IPS-NIHi7 (cell line): ENCODE measurements around the gene MSH6.
A peak's percentile ranks its signal among the peaks of the same experiment; 100 is the strongest.

Source experiments
- DNase-seq: peaks from one replicate; pipeline ENCODE4 v3.0.0; 2012; ENCODE audit warnings: mixed read lengths; ENCODE audit errors: extremely low spot score

MSH6 gene

GRCh38 chr2:47782671-47783485, at the start of gene MSH6:
Gene MSH6, plus strand, starts transcription at chr2:47783145. Its CDS starts 89 bp downstream, at chr2:47783234.
- DNase-seq, result peak; percentile 96

- DNase-seq, result no peak
Measured at GRCh38 chr2:47735136-47735869, 47.6 kb upstream of the MSH6 start.

GRCh38 chr2:47735912-47736311, 47.0 kb upstream of the MSH6 start:
- no peak for DNase-seq

GRCh38 chr2:47737191-47737975, 45.6 kb upstream of the MSH6 start:
- DNase-seq, result no peak

- DNase-seq, result no peak
Measured at GRCh38 chr2:47738331-47738730, 44.6 kb upstream of the MSH6 start.

GRCh38 chr2:47741101-47741500, 41.8 kb upstream of the MSH6 start:
- DNase-seq, result no peak

GRCh38 chr2:47741637-47742036, 41.3 kb upstream of the MSH6 start:
- no peak for DNase-seq

- no peak for DNase-seq
Measured at GRCh38 chr2:47744074-47744473, 38.9 kb upstream of the MSH6 start.

- DNase-seq, result no peak
Measured at GRCh38 chr2:47747878-47748277, 35.1 kb upstream of the MSH6 start.

GRCh38 chr2:47751856-47752414, 31.0 kb upstream of the MSH6 start:
- no peak for DNase-seq

- no peak for DNase-seq
Measured at GRCh38 chr2:47767497-47767844, 15.5 kb upstream of the MSH6 start.

- peak; percentile 86 for DNase-seq
Measured at GRCh38 chr2:47767880-47768609, 14.9 kb upstream of the MSH6 start.

GRCh38 chr2:47769318-47769717, 13.6 kb upstream of the MSH6 start:
- no peak for DNase-seq

- no peak for DNase-seq
Measured at GRCh38 chr2:47771211-47771610, 11.7 kb upstream of the MSH6 start.

- no peak for DNase-seq
Measured at GRCh38 chr2:47772343-47772742, 10.6 kb upstream of the MSH6 start.

GRCh38 chr2:47774567-47774966, 8.4 kb upstream of the MSH6 start:
- no peak for DNase-seq

- no peak for DNase-seq
Measured at GRCh38 chr2:47777277-47777937, 5.5 kb upstream of the MSH6 start.

- no peak for DNase-seq
Measured at GRCh38 chr2:47778698-47779425, 4.1 kb upstream of the MSH6 start.

GRCh38 chr2:47779426-47779790, 3.5 kb upstream of the MSH6 start:
- DNase-seq, result no peak

- no peak for DNase-seq
Measured at GRCh38 chr2:47782381-47782670, 619 bp upstream of the MSH6 start.
